NCI-H2196 treated with DMSO at 0.1 percent for 48 hours (cell line): ENCODE measurements around the gene SLC25A38.

Experiments
- DNase-seq: peaks from one replicate; lab custom pipeline; 2025; ENCODE audit not compliant: unreplicated experiment; lab: John Stamatoyannopoulos, UW

SLC25A38 gene

DNA sequence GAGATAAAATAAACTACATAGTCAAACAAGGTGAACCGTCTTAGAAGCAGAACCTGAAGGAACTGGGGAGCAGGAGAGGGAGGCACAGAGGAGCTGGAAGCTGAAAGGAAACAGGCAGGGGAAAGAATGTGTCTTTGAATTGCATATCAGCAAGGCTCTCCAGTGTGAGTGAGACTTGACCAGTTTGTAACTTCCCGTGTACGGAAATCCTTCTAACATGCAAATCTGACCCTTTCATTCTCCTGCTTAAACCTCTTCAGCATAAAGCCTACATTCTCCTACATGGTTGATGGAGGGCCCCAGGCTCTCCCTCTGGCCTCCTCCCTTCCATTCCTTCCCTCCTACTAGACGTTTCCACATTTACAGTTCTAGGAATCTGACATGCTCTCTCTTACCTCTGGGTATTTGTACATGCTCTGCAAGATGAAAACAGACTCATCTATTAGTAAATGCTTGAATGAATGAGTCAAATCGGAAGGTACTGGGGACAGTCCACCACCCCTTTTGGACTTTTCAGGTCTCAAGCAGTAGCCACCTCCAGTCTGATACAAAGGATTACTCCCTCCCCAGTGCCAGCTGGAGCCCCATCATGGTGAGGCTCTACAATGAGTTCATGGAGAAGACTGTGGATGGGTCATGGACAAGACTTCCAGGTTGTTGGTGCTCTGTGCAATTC is 6.1 kb upstream of the SLC25A38 start:
- no peak for DNase-seq

DNA sequence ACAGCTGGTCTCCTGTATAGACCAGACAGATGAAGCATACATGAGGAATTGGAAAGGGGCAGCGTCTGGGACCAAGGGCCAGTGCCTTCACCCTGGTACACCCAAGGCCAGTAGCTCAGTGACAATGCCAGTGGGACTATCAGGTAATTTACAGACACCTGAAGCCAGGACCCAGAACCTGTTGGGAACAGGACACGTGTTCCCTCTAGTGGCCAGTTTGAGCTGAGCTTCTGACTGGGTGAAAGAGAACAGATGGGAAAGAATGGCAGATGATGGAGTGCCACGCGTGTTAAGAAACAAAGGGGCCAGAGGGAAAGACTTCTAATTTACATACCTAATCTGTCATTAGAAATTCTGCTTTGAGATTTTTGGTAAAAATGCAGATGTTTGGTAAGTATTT is 5.1 kb upstream of the SLC25A38 start:
- DNase-seq = no peak

DNA sequence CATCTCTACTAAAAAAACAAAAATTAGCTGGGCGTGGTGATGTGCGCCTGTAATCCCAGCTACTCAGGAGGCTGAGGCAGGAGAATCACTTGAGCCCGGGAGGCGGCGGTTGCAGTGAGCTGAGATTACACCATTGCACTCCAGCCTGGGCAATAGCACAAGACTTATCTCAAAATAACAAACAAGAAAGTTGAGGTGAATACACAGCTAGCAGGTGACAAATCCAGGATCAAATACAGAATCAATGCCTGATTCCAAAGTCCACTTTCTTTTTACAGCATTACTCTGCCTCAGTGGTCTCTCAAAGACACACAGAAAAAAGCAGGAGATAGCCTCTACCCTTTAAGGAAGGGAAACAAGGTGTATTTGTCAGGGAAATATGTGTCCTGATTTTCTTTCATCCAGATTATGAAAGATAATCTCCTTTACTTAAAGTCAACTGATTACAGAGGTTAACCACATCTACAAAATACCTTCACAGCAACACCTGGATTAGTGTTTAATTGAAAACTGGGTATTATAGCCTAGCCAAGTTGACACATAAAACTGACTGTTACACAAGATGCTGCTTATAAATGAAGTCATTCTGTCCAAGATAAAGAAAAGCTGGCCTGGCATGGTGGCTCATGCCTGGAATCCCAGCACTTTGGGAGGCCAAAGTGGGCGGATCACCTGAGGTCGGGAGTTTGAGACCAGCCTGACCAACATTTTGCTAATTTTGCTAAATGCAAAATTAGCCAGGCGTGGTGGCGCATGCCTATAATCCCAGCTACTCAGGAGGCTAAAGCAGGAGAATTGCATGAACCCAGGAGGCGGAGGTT is 4.0 kb upstream of the SLC25A38 start:
- DNase-seq = no peak

DNA sequence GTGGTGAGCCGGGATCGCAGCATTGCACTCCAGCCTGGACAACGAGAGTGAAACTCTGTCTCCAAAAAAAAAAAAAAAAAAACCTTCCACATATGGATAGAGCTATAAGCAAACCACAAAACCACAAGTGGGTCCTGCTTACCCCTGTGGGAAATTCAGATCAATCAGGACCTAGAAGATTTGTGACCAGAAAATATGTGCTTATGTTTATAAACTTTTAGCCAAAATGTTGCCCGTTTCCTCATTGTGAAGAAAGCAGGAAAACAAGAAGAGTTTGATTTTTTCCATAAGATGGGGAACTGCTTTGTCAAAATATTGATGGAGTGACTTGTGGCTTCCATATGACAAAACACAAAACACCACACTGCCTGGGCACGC is 3.4 kb upstream of the SLC25A38 start:
- DNase-seq = no peak

DNA sequence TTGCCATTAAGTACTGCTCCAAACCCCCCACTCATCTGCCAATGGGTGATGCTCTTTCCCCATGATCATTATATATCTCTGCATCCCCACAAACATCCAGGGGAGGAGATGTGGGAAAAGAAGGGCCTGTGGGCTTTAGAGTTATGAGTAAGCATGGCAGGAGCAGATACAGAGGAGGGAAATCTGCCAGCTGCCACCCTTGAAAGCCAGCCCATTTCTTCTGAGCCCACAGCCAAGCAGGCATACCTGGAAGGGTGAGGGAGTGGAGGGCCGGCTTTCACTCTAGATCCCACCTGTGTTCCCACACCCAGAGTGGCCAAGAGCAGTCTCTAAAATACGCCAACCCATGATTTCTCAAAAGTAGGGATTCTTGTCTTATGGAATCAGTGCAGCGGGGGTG is 1.7 kb upstream of the SLC25A38 start:
- no peak for DNase-seq

DNA sequence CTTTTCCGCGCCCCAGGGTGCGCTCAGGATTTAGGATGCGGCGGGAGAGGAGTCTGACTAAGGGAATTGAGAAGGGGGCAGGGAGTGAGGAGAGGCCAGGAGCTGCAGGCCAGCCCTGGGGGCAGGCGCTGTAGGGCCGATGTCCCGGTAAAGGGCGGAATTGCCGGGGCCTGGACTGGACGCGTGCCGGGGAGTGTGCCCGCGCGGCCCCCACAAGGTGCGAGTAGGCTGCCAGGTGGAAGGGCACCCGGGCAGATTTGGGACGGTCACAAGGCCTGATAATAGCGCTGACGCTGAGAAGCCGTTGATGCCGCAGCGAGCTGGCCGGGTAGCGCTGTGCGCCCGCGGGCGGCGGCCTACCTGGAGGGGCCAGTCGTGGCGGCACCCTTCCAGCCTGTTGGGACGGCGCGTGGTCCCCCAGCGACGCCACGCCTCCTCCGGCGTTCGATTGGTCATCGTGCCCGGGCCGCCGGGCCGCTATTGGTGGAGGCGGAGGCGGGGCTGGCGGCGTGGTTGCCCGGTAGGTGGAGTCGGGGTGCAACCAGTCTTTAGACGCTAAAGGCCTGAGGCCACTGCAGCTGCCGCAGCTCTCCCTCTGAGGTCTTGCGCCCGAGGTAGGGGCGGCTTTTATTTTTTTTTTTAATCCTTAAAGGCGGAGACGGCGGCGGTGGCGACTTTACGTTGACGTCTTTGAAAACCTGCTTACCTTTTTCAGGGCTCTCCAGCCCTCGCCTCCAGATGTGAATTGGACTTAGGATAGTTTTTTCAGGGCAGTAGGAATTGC is 903 bp downstream of the SLC25A38 start:
- no peak for DNase-seq

DNA sequence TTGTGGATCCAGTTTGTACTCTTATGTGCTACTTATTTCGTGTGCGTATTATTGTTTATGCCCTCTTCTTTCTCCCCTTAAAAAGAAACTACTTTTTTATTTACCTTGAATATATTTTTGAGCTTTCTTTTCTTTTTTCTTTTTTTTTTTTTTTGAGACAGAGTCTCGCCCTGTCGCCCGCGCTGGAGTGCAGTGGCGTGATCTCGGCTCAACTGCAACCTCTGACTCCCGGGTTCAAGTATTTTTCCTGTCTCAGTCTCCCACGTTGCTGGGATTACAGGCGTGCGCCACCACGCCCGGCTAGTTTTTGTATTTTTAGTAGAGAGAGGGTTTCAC is 1.5 kb downstream of the SLC25A38 start:
- no peak for DNase-seq

DNA sequence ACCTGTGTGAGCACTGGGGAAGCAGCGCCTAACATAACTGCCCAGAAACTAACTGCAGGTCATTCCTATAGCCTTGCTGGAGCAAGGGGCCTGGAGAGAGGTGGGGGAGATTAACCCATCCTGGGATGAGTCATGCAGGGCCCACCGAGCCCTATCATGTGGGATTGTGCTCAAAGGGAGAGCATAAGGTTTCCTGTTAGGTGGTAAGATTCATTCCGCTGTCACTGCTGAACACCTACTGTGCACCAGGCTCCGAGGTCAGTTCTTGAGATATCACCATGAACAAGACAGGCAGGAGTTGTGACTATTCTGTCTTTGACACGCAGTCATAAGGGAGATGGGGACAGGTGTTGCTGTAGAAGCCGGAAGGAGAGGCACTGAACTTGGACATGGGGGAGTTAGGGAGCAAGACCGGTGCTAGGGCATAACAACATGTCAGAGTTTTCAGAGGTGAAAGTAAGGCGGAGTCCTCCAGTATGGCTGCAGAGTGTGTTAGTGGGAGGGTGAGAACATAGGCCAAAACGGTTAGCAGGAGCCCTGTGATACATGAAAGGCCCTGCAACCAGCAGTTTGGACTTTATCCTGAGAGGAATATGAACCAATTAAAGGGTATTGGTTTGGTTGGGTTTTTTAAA is 2.4 kb downstream of the SLC25A38 start:
- no peak for DNase-seq

DNA sequence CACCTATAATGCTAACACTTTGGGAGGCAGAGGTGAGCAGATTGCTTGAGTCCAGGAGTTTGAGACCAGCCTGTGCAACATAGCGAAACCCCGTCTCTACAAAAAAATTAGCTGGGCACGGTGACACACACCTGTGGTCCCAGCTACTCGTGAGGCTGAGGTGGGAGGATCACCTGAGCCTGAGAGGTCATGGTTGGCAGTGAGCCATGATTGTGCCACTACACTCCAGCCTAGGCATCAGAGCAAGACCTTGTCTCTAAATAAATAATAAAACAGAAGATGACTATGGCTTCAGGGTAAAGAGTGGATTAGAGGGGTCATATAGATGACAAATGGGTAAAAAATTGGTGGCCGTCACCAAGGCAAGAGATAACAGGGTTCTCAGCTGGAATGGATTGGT is 3.1 kb downstream of the SLC25A38 start:
- DNase-seq = no peak

DNA sequence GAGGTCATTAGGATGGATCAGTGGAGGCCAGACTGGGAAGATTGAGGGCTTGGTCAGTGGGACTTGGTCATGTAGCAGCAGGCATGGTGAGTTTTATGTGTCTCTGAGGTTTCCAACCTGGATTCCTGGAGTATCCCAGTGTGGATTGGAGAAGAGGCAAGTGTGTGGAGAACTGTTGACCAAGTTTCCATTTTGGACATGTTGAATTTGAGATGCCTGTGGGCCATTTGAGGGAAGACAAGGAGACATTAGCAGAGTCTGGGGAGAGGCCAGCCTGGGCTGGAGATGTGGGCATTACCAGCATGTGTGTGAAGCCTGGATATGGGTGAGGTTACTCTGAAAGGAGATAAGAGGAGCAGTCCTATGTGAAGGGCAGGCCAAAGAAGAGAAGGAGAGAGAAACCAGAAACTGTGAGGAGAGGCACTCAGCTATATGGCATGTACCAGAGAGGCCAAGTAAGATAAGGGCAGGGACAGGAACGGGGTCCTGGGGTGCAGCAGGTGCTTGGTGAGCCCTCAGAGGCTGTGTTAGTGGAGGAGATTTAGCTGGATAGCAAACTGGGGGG is 4.3 kb downstream of the SLC25A38 start:
- no peak for DNase-seq

DNA sequence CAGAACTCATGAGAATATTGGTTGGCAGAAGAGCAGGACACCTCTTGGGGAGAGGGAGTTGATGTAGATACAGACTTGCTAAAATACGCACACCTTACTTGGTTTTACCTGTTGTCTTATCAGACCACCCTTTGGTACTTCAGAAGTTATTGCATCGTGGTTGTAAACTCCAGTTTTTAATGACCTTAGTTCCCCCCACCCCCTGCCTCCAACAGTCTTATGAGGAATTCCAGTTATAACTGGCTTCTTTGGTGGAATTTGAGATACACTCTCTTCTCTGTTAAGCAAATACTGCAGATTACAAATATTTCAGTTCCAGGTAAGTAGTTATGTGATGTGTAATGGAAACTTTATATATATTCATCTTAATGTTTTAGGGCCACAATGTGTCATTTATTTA is 5.0 kb downstream of the SLC25A38 start:
- DNase-seq = no peak

DNA sequence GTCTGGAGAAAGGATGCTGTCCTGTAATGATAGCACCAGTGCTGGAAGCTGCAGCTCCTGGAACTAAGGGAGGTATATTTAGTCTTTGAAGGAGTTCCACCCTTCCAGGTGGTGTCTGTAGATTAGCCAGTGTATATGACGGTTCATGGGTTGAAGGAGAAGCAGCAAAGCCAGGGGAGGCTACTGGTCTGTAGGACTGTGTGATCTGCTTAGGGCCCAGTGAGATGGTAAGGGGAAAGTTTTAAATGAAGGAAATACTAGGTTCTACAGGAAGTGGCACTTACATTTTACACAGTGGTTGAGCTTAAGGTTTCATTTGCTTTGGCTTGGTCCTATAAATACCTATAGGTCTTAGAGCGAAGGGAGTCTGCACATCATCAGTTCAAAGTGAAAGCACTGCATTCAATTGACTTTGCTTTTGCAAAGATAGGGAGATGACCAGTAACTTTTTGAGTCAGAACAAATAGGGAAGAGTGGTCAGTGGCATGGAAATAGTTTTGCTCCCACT is 5.6 kb downstream of the SLC25A38 start:
- no peak for DNase-seq

DNA sequence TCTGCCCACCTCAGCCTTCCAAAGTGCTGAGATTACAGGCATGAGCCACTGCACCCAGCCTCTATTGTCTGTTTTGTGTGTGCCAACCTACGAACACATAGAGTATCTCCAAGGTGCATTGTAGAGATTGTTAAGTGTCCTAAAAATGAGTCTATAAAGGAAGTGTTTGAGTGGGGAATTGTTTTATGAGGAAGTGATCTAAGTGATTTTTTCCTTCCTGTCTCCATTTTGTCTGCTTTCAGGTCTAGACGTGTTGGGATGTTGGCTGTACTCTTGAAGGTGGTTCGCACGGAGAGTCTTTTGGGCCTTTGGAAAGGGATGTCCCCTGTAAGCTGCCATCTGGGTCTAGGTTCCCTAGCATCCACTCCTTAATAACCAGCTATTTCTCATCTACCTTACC is 7.0 kb downstream of the SLC25A38 start:
- DNase-seq = no peak

DNA sequence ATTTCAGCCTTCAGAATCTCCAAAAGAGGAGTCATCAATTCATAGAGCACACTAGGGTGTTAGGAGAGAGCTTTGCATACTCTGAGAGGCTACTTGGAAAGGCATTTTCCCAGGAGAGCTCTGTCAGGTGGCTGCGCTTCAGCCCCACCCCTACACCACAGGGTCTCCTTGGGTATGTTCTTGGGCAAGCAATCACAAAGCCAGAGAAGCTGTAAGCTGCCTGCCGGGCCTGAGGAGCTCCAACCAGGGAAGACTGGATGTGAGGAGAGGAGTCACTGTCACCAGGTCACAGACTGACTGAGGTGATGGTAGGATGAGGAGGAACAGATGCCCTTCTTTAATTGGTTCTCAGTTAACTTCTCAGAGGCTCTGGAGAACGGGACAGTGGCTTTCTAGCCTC is 13.5 kb downstream of the SLC25A38 start:
- DNase-seq = no peak

DNA sequence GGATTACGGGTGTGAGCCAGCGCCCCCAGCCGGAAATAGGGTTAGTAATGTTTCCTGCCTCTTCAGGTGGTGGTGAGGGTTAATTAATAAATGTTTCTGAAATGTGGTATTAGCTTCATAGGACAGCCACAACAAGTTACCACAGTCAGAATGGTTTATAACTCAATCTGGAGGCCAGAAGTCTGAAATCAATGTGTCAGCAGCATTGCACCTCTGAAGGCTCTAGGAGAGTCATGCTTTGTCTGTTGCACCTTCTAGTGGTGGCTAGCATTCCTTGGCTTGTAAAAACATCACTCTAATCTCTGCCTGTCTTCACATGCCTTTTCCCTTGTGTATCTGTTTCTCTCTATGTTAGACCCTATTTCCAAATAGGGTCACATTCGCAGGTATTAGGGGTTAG is 15.5 kb downstream of the SLC25A38 start:
- no peak for DNase-seq

DNA sequence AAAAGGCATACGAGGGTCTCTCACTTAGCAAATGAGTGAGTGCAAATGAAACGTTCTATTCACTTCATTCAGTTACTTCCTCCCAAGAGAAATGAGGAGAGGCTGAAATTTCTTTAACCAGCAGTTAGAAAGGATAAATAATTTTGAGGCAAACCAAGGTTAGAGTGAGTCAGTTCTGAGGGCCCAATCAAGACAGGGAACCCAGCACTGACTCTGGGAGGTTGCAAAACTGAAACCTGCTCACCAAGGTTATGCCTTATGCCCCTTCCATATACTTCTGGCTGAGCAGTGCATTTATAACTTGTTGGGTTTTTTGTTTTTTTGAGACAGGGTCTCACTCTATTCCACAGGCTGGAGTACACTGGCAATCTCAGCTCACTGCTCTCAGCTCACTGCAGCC is 18.8 kb downstream of the SLC25A38 start:
- no peak for DNase-seq

DNA sequence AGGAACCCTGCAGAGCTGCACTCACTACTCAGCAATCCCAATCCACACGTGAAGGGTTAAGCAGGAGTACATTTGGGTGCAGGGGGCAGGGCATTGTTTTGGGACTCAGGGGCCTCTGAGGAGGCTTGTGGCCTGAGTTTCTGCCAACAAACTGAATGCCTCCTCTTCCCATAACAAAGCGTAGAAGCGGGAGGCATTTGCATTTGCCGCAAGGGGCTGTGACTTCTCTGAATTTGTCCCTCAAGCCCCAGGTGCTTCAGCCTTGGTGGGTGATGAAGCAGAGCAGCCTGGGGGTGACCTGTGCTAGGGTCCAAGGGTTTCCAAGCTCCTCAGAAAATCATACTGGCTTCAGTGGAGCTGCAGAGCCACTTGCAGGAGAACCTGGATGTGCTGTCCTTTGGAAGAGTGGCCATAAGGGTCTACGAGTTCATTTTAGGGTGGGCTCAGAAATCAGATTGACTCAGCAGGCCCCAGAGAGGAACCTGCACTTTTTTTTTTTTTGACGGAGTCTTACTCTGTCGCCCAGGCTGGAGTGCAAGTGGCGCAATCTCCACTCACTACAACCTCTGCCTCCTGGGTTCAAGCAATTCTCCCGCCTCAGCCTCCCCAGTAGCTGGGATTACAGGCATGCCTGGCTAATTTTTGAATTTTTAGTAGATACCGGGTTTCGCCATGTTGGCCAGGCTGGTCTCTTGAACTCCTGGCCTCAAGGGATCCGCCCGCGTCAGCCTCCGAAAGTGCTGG is 21.9 kb downstream of the SLC25A38 start:
- no peak for DNase-seq

DNA sequence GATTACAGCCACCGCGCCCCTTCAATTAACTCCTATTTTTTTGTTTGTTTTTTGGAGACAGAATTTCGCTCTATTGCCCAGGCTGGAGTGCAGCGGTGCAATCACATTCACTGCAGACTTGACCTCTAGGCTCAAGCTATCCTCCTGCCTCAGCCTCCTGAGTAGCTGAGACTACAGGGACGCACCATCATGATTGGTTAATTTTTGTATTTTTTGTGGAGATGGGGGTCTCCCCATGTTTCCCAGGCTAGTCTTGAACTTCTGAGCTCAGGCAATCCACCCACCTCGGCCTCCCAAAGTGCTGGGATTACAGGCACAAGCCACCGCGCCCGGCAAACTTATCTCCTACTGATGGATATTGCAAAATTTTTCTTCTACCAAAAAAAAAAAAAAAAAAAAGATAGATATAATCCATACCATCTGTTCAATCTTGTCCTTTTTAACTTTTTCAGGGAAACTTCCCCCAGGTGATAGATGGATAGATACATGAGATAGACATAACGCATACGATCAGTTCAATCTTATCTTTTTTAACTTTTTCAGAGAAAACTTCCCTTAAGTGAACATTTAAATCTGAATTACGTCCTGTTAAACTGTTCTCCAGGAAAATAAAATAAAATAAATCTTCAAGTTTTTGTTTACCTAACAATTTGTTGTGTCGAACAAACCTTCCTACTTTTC is 22.7 kb downstream of the SLC25A38 start:
- no peak for DNase-seq

DNA sequence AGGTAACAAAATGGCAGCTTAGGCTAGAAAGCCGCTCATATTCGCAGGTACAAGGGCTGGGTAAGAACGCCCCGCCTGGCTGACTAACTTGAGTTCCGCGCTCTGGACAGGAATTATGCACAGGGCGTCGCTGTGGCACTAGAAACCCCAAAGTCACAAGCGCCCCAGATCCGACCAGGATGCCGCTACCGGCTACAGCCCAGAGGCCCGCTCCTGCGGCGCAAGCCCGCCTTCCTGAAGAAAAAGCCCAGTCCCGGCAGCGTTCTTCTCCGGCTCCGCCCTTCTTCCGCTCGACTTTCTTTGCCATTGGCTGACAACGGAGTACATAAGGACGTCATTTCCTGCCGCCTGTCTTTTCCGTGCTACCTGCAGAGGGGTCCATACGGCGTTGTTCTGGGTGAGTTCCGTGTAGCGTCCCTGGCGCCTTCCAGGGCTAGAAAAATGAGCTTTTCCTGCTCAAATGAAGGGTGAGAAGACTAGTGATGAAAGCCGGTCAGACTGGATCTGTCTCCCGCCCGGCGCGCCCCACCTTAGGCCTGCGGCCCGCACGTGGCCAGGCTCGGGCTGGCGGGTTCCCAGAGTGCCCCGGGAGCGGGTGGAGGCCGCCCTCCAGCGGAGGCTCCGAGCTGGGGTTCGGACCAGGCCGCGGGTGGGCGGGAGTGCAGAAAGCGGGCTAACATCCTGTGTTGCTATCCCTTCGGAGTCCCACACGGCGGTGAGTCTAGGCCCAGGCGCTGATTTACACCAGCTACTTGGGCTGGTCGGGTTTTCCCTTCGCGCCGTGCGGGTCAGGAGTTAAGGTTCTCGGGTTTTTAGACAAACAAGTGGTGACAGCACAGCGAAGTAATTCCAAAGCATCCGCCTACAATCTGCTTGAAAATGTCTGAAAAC is 23.4 kb downstream of the SLC25A38 start, which contains the start of gene RPSA:
RPSA (plus strand) TSS at position 353 of the 891 bp plus-strand sequence. CDS start 934 bp downstream, outside the sequence.
- peak; percentile 79 for DNase-seq
